H4 (cell line): Measurements from ENCODE around the gene IKBIP. TPM values are rescaled to one million over a fixed set of nuclear protein-coding genes. Genes with fewer than 3 reads are reported as not detected.
"Not testable (repeated sequence)": the region's sequence is repeated elsewhere in the genome, so short reads cannot be mapped to it uniquely, and the experiment has no call there.

Source experiments
- DNase-seq: peaks from one replicate; pipeline ENCODE4 v3.0.0-alpha.2; 2015; ENCODE audit warnings: low spot score
- total RNA-seq: library from RNA; depleted of rRNA; stranded (reverse); fragments of >200 nt; shearing (Covaris generic); gene quantifications from 2 replicates; pipeline ENCODE4 v1.2.3, GENCODE V29; 2014

The IKBIP gene
- total RNA-seq, 1 experiment from 2014 or later, result 34.3 TPM

DNA sequence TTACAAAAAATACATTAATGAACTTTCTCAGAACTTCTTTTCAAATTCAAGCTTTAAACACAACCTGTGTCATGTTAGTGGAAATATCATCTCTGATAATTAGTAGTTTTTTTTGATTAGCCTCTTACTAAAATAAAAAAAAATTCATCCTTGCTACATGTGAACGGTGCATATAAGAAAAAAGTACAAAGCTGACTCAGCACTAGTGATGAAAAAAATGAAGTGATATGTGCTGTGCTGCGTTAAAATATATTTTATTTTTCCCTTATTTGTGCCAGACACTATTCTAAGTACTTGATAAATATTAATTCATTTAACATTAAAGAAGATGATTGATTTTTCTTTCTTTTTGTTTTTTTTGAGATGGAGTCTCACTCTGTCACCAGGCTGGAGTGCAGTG is 7.5 kb downstream of the IKBIP start:
- DNase-seq, result no peak

DNA sequence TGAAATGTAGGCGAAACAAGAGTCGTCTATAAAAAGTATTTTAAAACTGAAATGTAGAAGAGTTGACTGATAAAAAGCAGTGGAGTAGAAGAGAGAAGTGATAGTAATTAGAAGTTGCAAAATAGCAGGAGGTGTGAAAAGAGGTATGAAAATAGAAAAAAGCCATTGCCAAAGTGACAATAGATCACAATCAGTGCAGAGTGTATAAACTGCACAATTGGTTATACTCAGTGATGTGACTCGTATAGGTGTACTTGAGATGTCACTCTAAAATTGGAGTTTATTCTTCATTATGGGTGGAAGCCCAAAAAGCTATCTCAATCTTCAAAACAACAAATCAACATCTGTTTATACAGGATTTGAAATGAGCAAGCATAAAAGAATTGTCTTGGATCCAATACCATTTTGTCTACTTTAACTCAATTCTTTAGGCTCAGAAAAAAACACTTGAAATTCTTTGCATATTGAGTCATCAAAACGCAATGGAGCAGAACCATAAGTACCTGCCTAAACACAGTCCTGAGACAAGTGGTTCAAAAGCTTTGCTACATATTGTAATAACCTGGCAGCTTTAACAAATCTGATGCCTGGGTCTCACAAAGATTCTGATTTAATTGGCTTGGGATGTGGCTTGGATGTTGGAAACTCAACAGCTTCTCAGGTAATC is 8.8 kb downstream of the IKBIP start:
- DNase-seq, result peak; percentile 43

GRCh38 chr12:98618952-98619351 is 25.6 kb downstream of the IKBIP start:
- no peak for DNase-seq

DNA sequence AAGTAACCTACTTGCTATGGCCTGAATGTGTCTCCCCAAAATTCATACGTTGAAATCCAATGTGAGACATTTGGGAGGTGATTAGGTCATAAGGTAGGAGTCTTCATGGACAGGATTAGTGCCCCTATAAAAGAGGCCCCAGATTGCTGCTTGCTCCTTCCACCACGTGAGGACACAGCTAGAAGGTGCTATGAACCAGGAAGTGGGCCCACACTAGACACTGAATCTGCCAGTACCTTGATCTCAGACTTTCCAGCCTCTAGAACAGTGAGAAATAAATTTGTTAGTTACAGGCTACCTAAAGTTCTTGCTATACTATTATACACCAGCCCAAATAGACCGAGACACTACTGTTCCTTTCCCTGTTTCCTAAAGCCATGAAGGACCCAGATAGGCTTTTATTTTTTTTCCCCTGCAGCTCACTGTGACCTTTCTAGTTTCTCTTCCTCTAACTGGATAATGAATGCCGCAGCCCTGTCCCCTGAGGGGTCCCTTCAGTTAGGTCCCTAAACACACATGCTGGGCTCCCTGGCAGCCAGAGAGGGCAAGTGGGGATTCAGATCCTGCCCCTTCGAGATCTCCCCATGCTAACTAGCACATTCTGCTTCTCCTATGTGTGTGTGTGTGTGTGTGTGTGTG is 31.8 kb downstream of the IKBIP start:
- no peak for DNase-seq

GRCh38 chr12:98610596-98610995 is 34.0 kb downstream of the IKBIP start:
- no peak for DNase-seq

DNA sequence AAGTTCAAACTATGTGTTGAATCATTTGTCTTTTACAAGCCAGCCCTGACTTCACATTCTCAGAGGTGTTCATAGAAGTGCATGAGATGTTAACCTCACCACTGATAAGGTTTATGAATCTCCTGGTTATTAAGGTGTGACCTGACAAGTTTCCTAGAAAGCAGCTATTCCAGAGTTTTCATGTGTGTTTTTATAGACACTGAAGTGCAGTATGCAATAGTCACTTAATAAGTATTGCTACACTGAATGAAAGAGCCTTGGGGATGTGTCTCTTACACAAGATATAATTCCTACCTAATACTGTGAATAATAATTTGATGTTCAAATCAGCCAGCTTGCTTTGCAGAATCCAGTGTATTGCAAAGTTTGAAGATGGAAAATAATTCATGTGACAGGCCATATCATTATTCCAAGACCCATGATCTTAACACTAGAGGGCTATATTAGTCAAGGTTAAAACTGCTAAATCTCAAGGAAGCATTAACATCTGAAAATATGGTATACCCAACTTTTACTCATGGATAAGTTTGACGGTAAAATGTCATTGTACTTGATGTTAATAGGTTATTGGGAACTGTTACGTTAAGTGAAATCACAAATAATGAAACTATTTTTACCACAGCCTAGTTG is 38.1 kb downstream of the IKBIP start:
- no peak for DNase-seq

GRCh38 chr12:98601924-98602323 is 42.7 kb downstream of the IKBIP start:
- no peak for DNase-seq

DNA sequence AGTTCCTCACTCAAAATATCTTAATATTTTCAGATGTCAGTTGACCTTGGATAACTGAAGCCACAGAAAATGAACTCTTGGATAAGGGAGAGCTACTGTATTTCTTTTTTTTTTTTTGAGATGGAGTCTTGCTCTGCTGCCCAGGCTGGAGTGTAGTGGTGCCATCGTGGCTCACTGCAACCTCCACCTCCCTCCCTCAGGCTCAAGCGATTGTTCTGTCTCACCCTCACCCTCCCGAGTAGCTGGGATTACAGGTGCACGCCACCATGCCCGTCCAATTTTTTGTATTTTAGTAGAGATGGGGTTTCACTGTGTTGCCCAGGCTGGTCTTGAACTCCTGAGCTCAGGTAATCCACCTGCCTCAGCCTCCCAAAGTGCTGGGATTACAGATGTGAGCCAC is 47.3 kb downstream of the IKBIP start:
- DNase-seq, result not testable (repeated sequence)

DNA sequence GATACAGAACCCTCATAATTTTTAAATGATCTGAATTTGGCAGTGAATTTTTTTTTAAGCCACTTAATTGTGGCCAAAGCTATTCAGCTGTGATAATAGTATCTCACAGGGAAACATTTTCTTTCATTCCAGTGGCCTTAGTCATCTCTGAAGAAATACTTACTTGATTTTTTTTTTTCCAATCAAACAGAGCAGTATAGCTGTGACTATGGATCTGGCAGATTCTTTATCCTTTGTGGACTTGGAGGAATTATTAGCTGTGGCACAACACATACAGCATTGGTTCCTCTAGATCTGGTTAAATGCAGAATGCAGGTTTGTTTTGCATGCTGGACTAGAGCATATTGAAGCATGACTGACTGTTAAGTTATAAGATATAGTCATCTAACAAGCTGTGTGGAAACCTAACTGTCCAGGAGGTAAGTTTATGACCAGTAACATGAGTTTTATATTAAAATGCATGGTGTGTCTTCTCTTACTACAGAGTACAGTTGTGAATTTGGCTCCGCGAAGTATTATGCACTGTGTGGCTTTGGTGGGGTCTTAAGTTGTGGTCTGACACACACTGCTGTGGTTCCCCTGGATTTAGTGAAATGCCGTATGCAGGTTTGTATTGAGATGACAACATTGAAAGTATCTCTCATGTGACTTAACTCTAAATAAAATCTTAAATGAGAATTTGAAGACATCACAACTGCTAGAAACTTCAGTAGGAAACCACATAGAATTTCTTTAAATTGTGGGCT is 49.2 kb downstream of the IKBIP start:
- no peak for DNase-seq

DNA sequence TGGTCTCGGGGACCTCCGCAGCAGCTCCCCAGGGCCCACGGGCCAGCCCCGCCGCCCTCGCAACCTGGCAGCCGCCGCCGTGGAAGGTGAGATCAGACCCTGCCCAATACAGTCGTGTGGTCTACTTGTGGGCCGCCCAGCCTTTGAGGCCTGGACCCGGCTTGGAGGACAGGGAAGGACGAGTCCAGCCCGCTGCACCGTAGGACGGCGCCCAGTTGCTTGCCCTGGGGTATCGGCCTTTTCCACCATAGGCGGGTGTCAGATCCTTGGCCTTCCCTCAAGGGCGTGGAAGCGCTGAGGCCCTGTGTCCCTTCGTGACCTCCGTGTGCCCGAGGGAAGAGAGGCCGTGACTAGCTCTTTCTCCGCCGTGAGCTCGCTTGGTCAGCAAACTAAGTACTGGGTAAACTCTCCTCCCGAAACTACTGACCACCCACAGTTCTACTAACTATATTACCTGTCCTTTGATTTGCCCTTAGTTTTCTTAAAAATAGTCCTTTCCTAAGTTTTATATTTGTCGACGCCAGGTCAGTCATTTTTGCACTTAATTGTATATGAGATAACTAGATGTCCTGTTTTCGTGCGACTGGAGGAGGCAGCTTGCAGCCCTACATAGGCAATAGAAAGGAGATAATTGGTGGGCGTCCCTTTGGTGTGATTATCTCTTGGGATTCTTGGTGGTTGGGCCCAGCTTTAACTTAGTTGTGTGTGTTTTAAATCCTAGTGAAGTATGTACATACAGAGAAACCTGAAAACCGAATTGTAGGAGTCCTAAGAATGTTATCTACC is 50.3 kb downstream of the IKBIP start:
- no peak for DNase-seq

- DNase-seq, result peak; percentile 98
These were observed 51.1 kb downstream of the IKBIP start, which contains the start of gene SLC25A3 for GRCh38 chr12:98593351-98594049. Gene SLC25A3, plus strand, starts transcription at chr12:98593686. Its CDS starts 293 bp downstream, at chr12:98593979.

- no peak for DNase-seq
These were observed 51.7 kb downstream of the IKBIP start for GRCh38 chr12:98592825-98593322.

DNA sequence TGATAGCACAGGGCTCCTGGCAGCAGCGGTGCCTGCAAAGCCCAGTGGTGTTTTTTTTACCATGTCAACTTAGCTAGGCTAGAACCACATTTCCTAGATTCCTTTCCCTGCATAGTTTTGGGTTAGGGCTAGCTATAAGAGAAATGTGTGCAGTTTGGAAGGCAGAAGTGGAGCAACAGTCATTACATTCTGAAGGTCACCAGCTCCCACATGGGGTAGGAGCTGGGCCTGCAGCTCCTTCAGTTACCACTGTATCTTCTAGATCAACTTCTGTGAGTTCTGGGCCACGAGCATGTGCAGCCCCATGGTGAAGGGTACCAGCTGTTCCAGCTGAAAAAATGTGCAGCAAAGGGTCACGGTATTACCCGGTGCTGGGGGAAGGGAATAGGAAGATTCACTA is 53.4 kb downstream of the IKBIP start:
- no peak for DNase-seq

GRCh38 chr12:98587084-98587483 is 57.5 kb downstream of the IKBIP start:
- DNase-seq, result no peak

DNA sequence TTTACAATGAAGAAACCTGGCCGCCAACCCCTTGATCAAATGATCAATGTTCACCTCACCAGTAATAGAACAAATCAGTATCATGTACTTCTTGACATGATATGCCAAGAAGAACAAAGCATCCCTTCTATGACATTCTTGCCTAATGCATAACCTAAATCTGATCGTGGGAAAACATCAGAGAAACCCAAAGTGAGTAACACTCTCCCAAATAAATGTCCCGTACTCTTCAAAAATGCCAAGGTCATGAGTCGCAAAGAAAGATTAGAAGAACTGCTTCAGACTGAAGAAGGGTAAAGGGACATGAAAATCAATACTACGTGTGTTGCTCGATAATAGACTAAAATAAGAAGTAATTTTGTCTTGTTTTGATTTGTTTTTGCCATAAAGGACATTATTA is 62.5 kb downstream of the IKBIP start:
- DNase-seq, result no peak

DNA sequence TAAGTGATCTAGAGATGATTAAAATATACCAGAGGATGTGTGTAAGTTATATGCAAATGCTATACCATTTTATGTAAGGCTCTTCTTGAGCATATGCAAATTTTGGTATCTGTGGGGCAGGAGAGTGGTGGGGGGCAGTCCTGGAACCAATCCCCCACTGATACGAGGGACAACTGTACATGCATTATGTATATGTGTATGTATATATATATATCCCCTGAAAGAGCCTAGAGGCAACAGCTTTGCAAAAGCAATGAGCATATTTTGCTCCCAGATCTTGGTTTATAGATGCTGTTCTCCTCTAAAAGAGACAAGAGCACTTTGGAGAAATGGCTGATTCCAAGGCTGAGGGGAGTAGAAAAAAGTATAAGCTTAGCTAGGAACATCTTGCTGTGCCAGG is 63.5 kb downstream of the IKBIP start:
- no peak for DNase-seq

GRCh38 chr12:98580695-98581094 is 63.9 kb downstream of the IKBIP start:
- no peak for DNase-seq

DNA sequence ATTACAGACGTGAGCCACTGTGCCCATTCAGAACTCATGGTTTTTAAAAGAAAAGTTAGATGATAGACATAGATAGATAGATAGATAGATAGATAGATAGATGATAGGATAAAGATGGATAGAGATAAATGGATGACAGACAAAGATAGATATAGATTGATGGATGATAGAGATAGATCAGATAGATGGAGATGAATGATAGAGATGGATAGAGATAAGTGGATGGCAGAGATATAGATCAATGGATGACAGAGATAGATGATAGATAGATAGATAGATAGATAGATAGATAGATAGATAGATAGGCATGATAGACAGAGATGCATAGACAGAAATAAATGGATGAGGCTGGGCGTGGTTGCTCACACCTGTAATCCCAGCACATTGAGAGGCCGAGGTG is 64.8 kb downstream of the IKBIP start:
- no peak for DNase-seq

DNA sequence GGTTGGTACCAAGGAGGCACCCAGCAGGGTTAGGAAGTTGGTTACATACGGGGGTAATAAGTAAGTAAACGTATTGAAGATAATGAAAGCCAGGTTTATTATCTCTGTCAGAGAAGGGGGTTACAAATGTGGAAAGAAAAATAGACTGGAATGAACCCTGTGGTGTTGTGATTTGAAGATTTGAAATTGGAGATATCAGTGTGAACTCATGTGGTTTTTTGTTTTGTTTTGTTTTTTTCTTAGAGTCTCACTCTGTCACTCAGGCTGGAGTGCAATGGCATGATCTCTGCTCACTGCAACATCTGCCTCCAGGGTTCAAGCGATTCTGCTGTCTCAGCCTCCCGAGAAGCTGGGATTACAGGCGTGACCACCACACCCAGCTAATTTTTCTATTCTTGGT is 65.2 kb downstream of the IKBIP start:
- no peak for DNase-seq

- peak; percentile 68 for DNase-seq
These were observed 65.8 kb downstream of the IKBIP start for GRCh38 chr12:98578821-98579220.

DNA sequence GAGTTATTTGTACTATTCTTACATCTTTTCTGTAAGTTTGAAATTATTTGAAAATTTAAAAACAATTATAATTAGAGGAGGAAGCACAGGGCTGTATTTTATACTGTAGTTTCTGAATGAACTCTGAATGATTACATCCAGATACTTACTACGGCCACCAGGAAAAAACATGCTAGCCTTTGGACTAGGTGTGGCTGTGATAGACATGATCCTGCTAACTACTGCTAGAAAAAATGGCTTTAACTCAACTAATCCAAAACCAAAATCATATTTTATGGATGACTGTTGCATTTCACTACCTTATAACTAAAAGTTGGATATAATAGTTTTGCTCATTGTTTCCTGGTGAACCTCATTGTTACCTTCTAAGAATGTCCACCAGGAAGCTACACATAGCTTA is 66.2 kb downstream of the IKBIP start:
- no peak for DNase-seq
